Neural cell (in vitro differentiated cells): ENCODE data around the gene DCAF5.

ENCODE experiments used
- EP300 ChIP-seq: fragments of 450-650 bp; conservative IDR thresholded peaks from 2 replicates; pipeline ENCODE4 v1.6.1; 2014; ENCODE audit warnings: antibody characterized with exemption, mild to moderate bottlenecking, moderate library complexity; ENCODE audit not compliant: poor library complexity, severe bottlenecking
- EZH2 ChIP-seq: fragments of 200-600, 300-800 bp; shearing (Covaris generic), sonication (generic); IDR thresholded peaks from 2 replicates; pipeline ENCODE4 v1.6.1; 2014; ENCODE audit warnings: antibody characterized with exemption, low read length, borderline replicate concordance, mild to moderate bottlenecking; ENCODE audit not compliant: insufficient read depth, poor library complexity, severe bottlenecking
- MXI1 ChIP-seq: fragments of 450-650 bp; conservative IDR thresholded peaks from 2 replicates; pipeline ENCODE4 v1.6.1; 2014; ENCODE audit warnings: antibody characterized with exemption, mild to moderate bottlenecking; ENCODE audit not compliant: poor library complexity, severe bottlenecking
- POLR2AphosphoS5 ChIP-seq: IDR thresholded peaks from 2 replicates; pipeline ENCODE4 v1.6.1; 2012
- RAD21 ChIP-seq: fragments of 450-650 bp; conservative IDR thresholded peaks from 2 replicates; pipeline ENCODE4 v1.6.1; 2014; ENCODE audit warnings: antibody characterized with exemption, mild to moderate bottlenecking, moderate library complexity
- SMC3 ChIP-seq: fragments of 450-650 bp; conservative IDR thresholded peaks from 2 replicates; pipeline ENCODE4 v1.6.1; 2014; ENCODE audit warnings: antibody characterized with exemption, mild to moderate bottlenecking, moderate library complexity; ENCODE audit not compliant: poor library complexity
- TAF1 ChIP-seq: IDR thresholded peaks from 2 replicates; pipeline ENCODE4 v1.6.1; 2012; ENCODE audit warnings: low read depth
- TF ChIP-seq, protein P1 (sequence below): fragments of 450-650 bp; IDR thresholded peaks from 2 replicates; pipeline ENCODE4 v1.5.1; 2014; ENCODE audit warnings: antibody characterized with exemption, mild to moderate bottlenecking, moderate library complexity; ENCODE audit not compliant: poor library complexity, severe bottlenecking
- TF ChIP-seq, protein P2 (sequence below): IDR thresholded peaks from 2 replicates; pipeline ENCODE4 v1.6.1; 2012; ENCODE audit warnings: borderline replicate concordance

DNA sequence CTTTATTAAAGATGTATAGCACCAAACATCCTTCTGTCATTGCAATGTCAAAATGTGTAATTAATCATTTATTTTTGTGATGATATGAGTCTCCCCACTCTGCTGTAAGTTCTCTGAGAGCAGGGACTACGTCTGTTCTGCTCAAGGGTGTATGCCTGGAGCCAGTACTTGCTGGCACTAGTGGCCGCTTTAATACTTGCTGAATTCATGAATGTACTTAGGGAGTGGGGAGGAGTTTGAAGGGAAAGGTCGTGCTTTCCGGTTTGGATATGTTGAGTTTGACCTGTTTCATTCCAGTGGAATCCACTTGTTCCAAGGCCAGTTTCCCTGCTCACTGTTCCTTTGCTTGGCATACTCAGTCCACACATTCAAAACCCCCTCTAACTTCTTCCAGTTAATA, 1.9 kb upstream of the DCAF5 start:
- TF ChIP-seq, protein P1, sequence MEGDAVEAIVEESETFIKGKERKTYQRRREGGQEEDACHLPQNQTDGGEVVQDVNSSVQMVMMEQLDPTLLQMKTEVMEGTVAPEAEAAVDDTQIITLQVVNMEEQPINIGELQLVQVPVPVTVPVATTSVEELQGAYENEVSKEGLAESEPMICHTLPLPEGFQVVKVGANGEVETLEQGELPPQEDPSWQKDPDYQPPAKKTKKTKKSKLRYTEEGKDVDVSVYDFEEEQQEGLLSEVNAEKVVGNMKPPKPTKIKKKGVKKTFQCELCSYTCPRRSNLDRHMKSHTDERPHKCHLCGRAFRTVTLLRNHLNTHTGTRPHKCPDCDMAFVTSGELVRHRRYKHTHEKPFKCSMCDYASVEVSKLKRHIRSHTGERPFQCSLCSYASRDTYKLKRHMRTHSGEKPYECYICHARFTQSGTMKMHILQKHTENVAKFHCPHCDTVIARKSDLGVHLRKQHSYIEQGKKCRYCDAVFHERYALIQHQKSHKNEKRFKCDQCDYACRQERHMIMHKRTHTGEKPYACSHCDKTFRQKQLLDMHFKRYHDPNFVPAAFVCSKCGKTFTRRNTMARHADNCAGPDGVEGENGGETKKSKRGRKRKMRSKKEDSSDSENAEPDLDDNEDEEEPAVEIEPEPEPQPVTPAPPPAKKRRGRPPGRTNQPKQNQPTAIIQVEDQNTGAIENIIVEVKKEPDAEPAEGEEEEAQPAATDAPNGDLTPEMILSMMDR, result no peak
- TF ChIP-seq, protein P2, sequence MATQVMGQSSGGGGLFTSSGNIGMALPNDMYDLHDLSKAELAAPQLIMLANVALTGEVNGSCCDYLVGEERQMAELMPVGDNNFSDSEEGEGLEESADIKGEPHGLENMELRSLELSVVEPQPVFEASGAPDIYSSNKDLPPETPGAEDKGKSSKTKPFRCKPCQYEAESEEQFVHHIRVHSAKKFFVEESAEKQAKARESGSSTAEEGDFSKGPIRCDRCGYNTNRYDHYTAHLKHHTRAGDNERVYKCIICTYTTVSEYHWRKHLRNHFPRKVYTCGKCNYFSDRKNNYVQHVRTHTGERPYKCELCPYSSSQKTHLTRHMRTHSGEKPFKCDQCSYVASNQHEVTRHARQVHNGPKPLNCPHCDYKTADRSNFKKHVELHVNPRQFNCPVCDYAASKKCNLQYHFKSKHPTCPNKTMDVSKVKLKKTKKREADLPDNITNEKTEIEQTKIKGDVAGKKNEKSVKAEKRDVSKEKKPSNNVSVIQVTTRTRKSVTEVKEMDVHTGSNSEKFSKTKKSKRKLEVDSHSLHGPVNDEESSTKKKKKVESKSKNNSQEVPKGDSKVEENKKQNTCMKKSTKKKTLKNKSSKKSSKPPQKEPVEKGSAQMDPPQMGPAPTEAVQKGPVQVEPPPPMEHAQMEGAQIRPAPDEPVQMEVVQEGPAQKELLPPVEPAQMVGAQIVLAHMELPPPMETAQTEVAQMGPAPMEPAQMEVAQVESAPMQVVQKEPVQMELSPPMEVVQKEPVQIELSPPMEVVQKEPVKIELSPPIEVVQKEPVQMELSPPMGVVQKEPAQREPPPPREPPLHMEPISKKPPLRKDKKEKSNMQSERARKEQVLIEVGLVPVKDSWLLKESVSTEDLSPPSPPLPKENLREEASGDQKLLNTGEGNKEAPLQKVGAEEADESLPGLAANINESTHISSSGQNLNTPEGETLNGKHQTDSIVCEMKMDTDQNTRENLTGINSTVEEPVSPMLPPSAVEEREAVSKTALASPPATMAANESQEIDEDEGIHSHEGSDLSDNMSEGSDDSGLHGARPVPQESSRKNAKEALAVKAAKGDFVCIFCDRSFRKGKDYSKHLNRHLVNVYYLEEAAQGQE, result no peak
- no peak for TF ChIP-seq POLR2AphosphoS5
- TF ChIP-seq TAF1, result no peak
- TF ChIP-seq RAD21, result no peak
- no peak for TF ChIP-seq EZH2
- TF ChIP-seq SMC3, result no peak
- no peak for TF ChIP-seq EP300
- TF ChIP-seq MXI1, result no peak
